Panc1 (cell line): Measurements from ENCODE around the gene KRT6C.

ENCODE experiments used
- POLR2AphosphoS5 ChIP-seq: IDR thresholded peaks from 2 replicates; pipeline ENCODE4 v1.6.1; 2012; ENCODE audit warnings: mild to moderate bottlenecking, low read depth, low read length, moderate library complexity
- TF ChIP-seq, protein P1 (sequence below): fragments of 450-650 bp; IDR thresholded peaks from 2 replicates; pipeline ENCODE4 v1.5.1; 2017; ENCODE audit warnings: mild to moderate bottlenecking
- TF ChIP-seq, protein P2 (sequence below), 2 experiments: IDR thresholded peaks; 2 replicates each; pipeline ENCODE4 v1.6.1; 2011 to 2012; ENCODE audit warnings: low read depth in 2 of 2, control low read depth in 1 of 2, low read length in 1 of 2, mild to moderate bottlenecking in 1 of 2, moderate library complexity in 1 of 2; ENCODE audit not compliant: insufficient read depth in 1 of 2

DNA sequence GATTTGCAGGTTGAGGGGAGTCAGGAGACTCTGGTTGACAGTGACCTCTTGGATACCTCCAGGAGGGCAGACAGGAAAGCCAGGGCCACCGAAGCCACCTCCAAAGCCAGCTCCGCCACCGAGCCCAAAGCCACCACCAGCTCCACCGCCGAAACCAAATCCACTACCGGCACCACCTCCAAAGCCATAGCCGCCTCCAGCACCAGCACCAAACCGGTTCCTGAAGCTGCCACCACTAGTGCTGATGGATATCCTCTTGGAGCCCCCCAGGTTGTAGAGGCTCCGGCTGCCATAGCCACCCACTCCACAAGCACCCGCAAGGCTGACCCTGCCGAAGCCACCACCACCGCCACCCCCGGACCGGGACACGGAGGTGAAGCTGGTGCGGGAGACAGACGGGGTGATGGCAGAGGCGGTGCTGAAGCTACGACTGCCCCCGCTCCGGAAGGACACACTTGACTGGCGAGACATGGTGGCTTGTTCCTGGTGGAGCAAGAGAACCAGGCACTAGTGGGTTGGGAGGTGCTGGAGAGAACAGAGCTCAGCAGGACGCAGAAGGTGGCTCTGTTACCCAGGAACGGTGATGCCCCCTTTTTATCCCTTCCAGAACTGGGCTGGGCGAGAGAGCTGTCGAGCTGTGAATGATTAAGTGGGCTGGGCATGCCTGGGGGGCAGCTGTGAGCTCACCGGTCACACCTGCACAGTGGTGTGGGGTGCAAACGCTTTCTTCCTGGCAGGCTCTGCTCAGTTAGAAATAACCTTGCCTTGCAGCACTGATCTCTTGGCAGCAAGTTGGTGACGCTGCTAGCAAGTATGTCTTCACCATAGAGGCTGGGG, 46.4 kb upstream of the KRT6C start, which contains the start of gene KRT5:
- TF ChIP-seq, protein P1, sequence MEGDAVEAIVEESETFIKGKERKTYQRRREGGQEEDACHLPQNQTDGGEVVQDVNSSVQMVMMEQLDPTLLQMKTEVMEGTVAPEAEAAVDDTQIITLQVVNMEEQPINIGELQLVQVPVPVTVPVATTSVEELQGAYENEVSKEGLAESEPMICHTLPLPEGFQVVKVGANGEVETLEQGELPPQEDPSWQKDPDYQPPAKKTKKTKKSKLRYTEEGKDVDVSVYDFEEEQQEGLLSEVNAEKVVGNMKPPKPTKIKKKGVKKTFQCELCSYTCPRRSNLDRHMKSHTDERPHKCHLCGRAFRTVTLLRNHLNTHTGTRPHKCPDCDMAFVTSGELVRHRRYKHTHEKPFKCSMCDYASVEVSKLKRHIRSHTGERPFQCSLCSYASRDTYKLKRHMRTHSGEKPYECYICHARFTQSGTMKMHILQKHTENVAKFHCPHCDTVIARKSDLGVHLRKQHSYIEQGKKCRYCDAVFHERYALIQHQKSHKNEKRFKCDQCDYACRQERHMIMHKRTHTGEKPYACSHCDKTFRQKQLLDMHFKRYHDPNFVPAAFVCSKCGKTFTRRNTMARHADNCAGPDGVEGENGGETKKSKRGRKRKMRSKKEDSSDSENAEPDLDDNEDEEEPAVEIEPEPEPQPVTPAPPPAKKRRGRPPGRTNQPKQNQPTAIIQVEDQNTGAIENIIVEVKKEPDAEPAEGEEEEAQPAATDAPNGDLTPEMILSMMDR = no peak
- no peak for TF ChIP-seq POLR2AphosphoS5
- TF ChIP-seq, protein P2, sequence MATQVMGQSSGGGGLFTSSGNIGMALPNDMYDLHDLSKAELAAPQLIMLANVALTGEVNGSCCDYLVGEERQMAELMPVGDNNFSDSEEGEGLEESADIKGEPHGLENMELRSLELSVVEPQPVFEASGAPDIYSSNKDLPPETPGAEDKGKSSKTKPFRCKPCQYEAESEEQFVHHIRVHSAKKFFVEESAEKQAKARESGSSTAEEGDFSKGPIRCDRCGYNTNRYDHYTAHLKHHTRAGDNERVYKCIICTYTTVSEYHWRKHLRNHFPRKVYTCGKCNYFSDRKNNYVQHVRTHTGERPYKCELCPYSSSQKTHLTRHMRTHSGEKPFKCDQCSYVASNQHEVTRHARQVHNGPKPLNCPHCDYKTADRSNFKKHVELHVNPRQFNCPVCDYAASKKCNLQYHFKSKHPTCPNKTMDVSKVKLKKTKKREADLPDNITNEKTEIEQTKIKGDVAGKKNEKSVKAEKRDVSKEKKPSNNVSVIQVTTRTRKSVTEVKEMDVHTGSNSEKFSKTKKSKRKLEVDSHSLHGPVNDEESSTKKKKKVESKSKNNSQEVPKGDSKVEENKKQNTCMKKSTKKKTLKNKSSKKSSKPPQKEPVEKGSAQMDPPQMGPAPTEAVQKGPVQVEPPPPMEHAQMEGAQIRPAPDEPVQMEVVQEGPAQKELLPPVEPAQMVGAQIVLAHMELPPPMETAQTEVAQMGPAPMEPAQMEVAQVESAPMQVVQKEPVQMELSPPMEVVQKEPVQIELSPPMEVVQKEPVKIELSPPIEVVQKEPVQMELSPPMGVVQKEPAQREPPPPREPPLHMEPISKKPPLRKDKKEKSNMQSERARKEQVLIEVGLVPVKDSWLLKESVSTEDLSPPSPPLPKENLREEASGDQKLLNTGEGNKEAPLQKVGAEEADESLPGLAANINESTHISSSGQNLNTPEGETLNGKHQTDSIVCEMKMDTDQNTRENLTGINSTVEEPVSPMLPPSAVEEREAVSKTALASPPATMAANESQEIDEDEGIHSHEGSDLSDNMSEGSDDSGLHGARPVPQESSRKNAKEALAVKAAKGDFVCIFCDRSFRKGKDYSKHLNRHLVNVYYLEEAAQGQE (IDR thresholded peaks at IDR 0.05; ENCODE audit: insufficient read depth in 1 of 2, low read depth in 2 of 2, low read length in 1 of 2) = no peak
